Measurements from ENCODE around the gene MYO18B.

DNA sequence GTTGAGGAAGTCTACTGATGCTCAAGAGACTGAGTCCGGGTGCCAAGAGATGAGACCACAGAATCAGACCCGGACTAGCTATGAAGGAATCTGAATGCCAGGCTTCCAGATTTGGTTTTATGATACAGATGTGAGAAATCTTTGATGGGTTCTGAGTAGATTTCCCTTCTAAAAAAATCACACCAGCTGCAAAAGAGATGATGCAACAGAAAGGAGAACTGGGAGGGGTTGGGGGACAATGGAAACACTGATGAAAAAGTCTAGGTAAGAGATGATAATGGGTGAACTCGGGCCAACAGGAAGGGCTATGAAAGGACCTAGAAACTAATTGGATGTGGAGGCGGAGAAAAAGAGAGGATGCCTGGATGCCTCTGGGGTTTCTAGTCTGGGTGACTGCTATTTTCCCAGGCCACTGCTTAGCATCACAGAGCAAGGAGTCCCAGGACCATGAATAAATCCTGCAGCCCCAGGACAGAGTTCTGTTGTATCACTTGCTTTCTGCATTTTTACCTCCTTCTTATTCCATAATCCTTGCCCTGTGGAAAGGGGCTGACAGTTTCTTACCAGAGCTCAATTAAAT, 311.8 kb downstream of the MYO18B start:
- TF ChIP-seq, protein P1, sequence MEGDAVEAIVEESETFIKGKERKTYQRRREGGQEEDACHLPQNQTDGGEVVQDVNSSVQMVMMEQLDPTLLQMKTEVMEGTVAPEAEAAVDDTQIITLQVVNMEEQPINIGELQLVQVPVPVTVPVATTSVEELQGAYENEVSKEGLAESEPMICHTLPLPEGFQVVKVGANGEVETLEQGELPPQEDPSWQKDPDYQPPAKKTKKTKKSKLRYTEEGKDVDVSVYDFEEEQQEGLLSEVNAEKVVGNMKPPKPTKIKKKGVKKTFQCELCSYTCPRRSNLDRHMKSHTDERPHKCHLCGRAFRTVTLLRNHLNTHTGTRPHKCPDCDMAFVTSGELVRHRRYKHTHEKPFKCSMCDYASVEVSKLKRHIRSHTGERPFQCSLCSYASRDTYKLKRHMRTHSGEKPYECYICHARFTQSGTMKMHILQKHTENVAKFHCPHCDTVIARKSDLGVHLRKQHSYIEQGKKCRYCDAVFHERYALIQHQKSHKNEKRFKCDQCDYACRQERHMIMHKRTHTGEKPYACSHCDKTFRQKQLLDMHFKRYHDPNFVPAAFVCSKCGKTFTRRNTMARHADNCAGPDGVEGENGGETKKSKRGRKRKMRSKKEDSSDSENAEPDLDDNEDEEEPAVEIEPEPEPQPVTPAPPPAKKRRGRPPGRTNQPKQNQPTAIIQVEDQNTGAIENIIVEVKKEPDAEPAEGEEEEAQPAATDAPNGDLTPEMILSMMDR (IDR thresholded peaks at IDR 0.05; ENCODE audit: insufficient read depth, low read length, poor library complexity, severe bottlenecking), result no peak
- TF ChIP-seq EZH2phosphoT487 (conservative IDR thresholded peaks at IDR 0.05; ENCODE audit: low read length), result no peak

All from SU-DHL-6 (cell line).